CD4-positive, alpha-beta T cell treated with Interferon alpha-2 for 1 hour (primary cell): ENCODE data around the gene TMEM238.
A peak's percentile ranks its signal among the peaks of the same experiment; 100 is the strongest.

Experiments
- DNase-seq, 2 donors: peaks; one replicate each; pipeline ENCODE4 v3.0.0-alpha.2; 2020 to 2022

The TMEM238 gene

GRCh38 chr19:55354698-55355212 is 29.3 kb downstream of the TMEM238 start, which contains the start of gene COX6B2:
Gene COX6B2, minus strand, starts transcription at chr19:55354719. Its CDS starts 198 bp downstream, at chr19:55354521.
- DNase-seq: peak in 1 of 2 donors; percentile 16

GRCh38 chr19:55353803-55354697 is 30.0 kb downstream of the TMEM238 start:
- peak; percentile 82 to 83 for DNase-seq

GRCh38 chr19:55353356-55353802 is 30.7 kb downstream of the TMEM238 start:
- DNase-seq: no peak

GRCh38 chr19:55352549-55353145 is 31.4 kb downstream of the TMEM238 start:
- DNase-seq: no peak

- peak in 1 of 2 donors; percentile 23 for DNase-seq
Observed at GRCh38 chr19:55352040-55352439, 32.1 kb downstream of the TMEM238 start.

GRCh38 chr19:55350620-55351315 is 33.3 kb downstream of the TMEM238 start:
- DNase-seq: no peak

GRCh38 chr19:55348317-55349034 is 35.6 kb downstream of the TMEM238 start:
- no peak for DNase-seq

GRCh38 chr19:55347442-55348009 is 36.6 kb downstream of the TMEM238 start:
- no peak for DNase-seq

- no peak for DNase-seq
Observed at GRCh38 chr19:55346725-55347441, 37.2 kb downstream of the TMEM238 start.

- no peak for DNase-seq
Observed at GRCh38 chr19:55345818-55346724, 38.0 kb downstream of the TMEM238 start.

- DNase-seq: no peak
Observed at GRCh38 chr19:55345101-55345817, 38.8 kb downstream of the TMEM238 start.

GRCh38 chr19:55344444-55344843 is 39.6 kb downstream of the TMEM238 start:
- no peak for DNase-seq

GRCh38 chr19:55341595-55342531 is 42.2 kb downstream of the TMEM238 start:
- DNase-seq: no peak

- DNase-seq: peak; percentile 49 to 64
Observed at GRCh38 chr19:55341171-55341588, 42.9 kb downstream of the TMEM238 start.

GRCh38 chr19:55340784-55341147 is 43.3 kb downstream of the TMEM238 start:
- peak in 1 of 2 donors; percentile 23 for DNase-seq

- peak in 1 of 2 donors; percentile 45 for DNase-seq
Observed at GRCh38 chr19:55339889-55340783, 44.0 kb downstream of the TMEM238 start.
